GM21619 (cell line): ENCODE measurements around the gene JOSD2.
A peak's percentile ranks its signal among the peaks of the same experiment; 100 is the strongest.

Source experiments
- ATAC-seq: cut with Tn5 transposase; IDR thresholded peaks from one replicate; pipeline ENCODE4 v1.9.1; 2021; ENCODE audit not compliant: unreplicated experiment

The JOSD2 gene, protein sequence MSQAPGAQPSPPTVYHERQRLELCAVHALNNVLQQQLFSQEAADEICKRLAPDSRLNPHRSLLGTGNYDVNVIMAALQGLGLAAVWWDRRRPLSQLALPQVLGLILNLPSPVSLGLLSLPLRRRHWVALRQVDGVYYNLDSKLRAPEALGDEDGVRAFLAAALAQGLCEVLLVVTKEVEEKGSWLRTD

DNA sequence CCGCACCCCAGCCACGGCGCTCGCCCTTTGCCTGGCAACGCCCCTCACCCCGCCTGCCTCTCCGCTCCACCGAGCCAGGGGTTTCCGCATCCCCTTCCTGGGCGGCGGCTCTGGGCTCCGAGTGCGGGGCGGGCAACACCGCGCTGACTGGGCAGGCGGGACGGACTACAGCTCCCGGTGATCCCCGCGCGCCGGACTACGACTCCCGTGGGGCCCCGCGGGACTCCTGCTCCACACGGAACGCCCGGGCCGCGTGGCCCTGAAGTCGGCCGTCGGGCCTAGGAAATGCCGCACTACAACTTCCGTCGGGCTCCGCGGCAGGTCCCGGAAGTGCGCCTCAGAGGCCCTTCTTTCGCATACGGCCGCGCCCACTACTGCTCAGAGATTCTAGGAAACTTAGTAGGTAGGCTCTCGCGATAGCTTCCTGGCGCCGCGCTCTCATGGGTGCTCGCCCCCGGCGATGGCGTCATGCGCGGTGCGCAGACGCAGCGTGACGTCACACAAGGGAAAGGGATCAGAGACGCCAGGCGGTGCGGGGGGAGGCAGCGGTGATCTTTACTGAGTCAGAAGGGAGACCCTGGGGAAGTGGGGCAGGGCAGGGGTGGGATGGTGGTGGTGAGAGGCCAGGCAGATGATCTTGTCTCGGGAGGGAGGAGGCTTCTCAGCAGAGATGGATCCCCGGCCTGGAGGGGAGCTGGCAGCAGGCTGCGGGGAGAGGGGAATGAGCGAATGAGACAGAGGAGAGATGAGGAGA lies at the start of gene JOSD2:
Gene JOSD2 (minus strand): TSS at position 123 of the 754 bp plus-strand sequence. CDS start 760 bp downstream, outside the sequence.
- peak; percentile 83 for ATAC-seq

DNA sequence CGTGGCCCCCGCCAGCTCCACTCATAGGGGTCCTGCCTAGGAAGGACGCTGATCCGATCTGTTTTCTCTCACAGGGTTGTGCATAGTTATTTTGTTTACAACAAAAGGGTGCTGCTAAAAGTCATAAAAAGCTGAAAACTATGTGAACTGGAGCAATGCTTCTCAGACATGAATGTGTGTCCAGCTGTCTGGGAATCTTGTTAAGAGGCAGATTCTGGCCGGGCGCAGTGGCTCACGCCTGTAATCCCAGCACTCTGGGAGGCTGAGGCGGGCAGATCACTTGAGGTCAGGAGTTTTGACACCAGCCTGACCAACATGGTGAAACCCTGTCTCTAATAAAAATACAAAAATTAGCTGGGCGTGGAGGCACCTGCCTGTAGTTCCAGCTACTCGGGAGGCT lies 48.6 kb upstream of the JOSD2 start:
- no peak for ATAC-seq

DNA sequence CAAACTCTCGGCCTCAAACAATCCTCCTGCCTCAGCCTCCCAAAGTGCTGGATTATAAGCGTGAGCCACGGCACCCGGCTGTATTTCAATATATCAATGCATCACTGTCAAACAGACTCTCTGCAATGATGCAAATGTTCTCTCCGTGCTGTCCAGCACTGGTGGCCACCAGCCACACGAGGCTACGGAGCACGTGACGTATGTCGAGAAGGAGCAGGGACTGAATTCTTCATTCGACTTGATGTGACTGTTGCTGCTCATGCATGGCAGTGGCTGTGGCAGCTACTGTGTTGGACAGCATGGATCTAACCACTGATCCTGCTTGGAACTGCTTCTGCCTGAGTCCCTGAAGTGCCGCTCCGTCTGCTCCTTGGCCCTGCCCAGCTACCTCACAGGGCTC lies 47.5 kb upstream of the JOSD2 start:
- ATAC-seq: no peak

DNA sequence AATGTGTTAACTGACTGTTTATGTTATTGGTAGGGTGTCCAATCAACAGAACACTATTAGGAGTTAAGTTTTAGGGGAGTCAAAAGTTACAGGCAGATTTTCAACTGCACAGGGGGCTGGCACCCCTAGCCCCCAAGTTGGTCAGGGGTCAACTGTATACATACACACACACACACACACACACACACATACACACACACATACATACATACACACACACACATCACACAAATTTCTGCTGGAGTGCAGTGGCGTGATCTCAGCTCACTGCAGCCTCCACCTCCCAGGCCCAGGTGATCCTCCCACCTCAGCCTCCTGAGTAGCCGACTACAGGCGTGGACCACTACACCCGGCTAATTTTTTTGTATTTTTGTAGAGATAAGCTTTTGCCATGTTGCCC lies 47.0 kb upstream of the JOSD2 start:
- no peak for ATAC-seq

DNA sequence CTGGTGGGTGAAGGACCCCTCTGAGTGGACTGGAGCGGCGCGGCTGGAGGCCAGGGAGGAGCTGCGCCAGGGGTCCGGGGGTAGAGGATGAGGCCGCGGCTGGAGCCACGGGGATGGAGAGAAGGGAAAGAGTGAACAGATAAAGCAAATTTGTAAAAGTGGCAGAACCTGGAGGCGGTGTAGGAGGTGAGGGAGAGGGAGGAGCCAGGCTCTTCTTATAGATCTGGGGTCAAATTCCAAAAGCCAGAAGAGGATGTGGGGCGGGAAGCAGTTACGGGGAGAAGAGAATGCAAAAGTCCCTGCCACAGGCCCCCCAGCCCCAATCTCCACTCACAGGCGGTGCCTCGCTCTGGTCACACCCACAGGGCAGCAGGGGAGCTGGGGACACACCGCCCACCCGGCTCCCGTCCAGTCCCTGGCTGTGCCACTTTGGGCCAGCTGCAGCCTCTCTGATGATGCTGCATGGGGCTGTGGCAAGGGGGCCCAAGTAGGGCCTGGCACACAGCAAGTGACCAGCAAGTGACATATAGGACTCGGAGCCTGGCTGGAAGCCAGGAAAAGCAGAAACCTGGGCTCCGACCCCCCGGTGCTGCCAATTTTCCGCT lies 46.1 kb upstream of the JOSD2 start:
- no peak for ATAC-seq

DNA sequence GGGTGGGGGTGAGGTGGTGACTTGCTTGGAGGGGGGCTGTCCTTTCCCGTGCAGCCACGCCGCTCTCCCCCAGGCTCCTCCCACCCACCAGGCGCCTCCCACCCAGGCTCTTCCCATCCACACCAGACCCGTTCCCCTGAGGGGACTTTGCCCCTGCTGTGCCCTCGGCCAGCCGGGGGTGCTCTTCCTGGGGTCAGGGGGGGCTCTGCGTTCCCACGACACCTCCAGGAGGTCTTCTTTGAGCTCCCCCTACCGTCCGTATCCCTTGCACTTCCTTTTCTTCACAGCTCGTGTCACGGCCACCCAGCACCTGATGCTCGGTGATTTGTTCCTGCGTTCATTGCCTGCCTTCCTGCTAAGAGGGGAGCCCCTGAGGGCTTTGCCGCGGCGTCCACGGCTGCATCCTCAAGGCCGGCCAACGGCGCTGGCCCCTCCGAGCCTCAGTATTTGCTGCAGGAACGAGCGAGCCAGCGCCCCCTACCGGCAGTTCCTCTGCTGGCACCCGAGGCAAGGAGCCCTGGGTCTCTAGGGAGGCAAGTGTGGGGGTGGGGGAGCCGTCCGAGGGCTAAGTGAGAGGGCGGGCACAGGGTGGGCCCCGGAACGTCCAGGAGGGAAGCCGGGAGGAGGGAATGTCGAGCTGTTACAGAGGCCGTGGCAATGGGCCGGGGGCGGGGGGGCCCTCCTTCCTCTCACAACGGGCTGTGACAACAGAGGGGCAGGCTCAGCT lies 45.5 kb upstream of the JOSD2 start:
- ATAC-seq: no peak

DNA sequence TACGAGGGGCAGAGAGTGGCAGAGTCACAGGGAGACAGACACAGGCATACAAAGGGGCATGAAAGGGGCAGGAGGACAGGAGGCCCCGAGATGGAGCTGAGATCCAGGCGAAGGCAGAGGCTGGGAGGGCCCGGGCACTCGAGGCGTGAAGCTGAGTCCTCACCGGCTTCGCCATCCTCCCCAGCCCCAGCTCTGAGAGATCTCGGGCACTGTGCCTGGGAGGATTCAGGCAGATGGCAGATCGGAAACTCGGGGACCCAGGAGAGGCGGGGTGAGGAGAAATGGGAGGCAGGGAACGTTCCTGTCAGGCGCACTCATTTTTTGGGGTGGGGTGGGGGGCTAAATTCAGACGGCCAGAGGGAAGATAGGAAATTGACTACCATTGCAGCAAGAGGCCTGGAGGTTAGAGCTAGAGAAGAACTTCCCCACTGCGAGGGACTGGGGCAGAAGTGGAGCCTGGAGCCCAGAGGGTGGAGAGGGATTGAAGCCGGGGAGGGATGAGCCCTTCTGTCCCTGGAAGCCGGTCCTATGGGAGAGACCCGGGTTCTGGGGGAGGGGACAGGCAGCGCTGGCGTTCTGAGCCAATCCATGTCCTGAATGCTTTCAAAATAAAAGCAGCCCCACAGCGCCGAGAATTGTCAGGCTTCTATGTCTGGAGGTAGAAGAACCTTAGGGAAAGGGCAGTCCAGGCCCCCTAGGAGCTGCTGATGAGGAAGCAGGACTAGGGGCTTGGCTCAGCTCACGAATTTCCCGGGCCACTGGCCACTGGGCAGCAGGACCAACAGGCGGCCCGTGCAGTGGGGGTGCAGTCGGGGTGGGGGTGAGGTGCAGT lies 44.7 kb upstream of the JOSD2 start:
- no peak for ATAC-seq

DNA sequence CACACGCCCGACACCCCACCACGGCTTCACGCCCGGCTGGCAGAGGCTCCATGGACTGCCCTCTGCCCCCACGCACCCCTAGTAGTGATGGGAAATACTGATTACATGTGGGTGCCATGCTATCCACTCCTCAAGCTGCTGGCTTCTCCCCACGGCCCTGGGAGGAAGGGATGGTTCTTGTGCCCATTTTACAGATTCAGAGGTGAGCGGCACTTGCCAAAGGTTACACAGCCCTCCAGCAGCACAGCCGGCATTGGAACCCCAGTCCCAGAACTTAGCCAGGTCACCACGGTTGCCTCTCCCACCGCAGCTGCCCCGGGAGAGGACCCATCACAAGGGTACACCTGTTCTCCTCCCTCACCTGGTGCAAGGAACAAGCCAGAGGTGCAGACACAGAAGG lies 44.0 kb upstream of the JOSD2 start:
- no peak for ATAC-seq

DNA sequence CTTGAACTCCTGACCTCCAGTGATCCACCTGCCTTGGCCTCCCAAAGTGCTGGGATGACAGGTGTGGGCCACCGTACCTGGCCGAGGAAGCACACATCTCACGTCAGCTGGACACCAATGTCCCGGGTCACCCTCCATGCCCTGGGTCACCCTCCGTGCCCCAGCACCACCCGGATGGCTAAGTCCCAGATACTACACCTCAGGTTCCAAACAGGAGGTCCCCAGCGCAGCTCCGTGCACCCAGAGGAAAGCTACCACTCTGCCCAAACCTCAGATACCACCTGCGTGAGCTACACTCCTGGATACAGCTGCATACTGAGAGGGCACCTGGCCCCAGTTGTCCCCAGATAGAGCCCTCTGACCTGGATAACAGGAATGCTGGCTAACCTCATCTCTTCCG lies 43.2 kb upstream of the JOSD2 start:
- ATAC-seq: no peak

DNA sequence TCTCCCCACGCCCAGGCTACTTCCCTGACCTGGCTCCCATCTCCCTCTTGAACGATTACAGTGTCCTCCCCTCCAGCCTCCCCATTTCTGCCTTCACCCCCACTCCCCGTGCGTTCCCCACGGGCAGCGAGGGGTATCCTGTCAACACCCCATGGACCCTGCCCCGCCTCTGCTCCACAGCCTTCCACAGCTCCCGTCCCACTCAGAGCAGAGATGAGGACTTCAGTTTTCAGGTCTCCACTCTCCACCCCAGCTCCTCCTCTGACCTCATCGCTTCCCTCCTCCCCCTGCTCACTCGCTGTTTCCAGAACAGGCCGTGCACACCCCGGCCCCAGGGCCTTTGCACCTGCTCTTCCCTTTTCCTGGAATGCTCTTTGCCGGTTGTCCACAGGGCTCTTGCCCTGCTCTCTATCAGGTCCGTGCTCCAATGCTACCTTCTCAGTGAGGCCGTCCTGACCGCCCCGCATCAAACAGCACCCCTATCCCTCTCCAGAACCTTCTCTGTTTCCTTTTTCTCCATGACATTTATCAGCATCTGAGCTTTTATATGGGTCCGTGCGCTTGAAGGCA lies 42.2 kb upstream of the JOSD2 start:
- no peak for ATAC-seq

DNA sequence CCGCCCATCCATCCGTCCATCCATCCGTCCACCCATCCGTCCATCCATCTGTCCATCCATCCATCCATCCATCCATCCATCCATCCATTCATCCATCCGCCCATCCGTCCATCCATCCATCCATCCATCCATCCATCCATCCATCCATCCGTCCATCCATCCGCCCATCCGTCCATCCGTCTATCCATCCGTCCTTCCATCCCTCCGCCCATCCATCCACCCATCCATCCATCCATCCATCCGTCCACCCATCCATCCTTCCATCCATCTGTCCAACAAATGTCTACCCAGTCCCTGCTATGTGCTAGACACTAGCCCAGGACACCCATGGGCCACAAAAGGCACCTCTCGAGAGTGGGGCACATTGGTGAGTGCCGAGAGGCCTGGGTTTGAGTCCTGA lies 41.5 kb upstream of the JOSD2 start:
- ATAC-seq: no peak

DNA sequence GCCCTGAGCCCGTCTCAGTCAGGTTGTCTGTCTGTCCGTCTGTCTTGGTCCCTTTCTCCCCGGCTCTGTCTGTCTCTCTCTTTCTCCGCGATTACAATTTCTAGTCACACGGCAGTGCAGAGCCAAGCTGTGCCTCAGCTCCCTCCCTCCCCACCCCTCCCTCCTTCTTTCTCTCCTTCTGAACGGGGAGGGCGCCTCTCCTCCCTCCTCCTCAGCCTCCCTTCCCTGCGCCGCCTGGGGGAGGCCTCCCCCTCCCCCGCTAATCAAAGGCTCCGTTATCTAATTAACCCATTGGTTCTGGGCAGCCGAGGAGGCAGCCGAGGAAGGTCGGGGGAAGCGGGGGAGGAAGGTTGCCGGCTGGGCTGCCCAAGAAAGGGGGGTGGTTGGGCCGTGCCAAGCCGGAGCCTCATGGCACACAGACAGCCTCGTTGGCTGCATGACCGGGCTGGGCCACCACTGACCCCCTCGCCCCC lies 40.8 kb upstream of the JOSD2 start:
- no peak for ATAC-seq

DNA sequence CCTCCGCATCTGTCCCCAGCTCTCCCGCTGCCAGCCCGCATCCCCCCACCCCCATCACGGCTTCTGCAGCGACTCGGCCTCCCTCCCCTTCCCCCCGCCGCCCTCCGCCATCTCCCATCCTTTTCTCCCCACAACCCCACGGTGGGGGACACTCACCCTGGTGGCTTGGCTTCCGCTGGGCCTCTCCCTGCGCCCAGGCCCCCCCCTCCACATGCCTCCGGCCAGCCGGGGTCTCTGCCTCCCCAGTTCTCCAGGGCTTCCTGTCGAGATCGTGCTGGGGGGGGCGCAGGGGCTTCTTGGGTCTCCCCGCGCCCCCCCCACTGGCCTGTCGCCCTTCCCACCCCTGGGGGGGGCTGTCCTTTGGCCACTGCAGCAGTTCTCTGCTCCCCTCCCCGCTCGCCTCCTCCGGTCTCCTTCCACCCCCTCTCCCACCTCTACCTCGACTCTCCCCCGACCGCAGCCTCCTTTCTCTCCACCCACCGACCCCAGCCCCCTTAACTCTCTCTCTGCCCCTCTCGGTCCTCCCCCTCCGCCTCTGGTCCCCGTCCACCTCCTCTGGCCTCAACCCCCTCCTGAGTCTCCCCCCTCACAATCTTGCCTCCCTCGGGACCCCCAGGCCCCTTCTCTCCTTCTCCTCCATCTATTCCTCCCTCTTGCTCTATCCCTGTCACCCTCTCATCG lies 40.2 kb upstream of the JOSD2 start:
- ATAC-seq: no peak

DNA sequence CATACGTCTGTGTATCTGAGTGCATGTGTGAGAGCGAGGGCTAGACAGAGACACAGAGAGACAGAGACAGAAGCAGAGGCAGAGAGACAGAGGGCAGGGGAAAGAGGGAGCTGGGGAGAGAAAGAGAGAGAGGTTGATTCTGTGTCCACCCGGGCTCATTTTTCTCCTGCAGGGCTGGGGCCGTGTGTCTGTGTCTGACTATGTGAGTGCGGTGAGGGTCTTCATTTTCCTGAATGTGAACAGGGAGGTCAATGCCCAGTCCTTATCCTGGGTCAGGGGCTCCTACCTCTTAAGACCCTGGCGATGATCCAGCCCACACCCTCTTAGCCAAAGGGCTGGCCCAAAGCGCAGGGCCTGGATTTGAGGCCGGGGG lies 39.6 kb upstream of the JOSD2 start:
- ATAC-seq: no peak

DNA sequence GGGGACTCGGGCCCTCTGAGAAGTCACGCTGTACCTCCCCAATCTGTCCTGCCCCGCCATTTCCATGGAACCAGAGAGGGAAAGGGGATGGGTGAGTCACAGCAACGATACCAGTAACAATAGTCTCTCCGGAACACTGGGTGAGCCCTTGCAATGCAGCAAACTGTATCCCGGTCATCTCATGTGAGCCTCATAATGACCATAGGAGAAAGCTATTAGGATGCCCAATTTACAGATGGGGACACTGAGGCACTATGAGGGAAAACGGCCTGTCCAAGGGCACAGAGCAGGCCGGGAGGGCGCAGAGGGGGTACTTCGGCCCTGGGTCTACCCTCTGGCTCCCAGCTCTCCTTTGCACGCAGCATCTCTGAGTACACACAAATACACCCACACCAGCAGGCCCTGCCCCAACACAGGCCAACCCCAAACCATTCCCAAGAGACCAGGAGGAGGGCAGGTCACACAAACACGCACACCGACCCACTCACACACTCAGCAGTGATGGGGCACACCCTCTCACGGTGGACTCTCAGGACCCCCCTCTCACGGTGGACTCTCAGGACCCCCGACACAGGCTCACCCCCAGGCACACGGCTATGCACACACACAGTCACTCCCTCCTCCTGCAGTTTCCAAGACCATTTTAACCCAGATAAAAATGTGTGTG lies 39.1 kb upstream of the JOSD2 start:
- ATAC-seq: no peak

DNA sequence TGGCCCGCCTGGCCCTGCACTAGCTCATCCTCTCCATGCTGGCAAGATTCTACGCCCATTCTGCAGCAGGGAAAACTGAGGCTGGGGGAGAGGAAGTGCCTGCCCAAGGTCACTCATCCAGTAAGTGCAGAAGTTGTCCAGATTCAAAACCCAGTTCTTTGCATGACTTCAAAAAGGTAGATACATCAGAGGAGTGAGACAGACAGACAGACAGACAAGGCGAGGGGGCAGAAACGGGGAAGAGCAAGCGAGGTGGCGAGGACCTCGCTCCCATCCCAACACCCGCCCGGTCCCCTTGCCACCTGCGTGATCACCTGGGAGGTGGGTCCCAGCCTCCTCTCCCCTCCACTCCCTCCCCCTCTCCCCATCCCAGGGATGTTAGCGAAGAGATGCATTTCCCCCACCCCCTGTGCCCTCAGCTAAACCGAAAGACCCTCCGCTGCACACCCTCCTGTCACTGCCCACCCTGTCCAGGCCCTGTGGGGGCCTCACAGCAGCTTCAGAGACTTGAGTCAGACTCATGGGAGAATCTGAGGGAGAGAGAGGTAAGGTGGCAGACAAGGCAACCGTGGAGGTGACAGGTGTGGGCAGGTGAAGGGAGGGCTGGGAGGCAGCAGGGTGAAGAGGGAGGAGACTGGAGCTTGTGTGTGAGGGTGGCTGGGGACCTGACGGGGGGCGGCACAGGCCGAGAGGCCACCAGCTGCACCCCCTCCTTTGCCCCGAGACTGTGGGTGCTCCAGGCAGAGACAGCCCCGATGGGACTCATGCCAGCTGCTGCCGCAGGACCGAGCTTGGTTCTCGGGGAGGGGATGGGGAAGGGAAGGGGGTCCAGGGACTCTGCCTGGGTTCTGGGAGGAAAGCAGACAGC lies 38.3 kb upstream of the JOSD2 start:
- ATAC-seq: no peak

DNA sequence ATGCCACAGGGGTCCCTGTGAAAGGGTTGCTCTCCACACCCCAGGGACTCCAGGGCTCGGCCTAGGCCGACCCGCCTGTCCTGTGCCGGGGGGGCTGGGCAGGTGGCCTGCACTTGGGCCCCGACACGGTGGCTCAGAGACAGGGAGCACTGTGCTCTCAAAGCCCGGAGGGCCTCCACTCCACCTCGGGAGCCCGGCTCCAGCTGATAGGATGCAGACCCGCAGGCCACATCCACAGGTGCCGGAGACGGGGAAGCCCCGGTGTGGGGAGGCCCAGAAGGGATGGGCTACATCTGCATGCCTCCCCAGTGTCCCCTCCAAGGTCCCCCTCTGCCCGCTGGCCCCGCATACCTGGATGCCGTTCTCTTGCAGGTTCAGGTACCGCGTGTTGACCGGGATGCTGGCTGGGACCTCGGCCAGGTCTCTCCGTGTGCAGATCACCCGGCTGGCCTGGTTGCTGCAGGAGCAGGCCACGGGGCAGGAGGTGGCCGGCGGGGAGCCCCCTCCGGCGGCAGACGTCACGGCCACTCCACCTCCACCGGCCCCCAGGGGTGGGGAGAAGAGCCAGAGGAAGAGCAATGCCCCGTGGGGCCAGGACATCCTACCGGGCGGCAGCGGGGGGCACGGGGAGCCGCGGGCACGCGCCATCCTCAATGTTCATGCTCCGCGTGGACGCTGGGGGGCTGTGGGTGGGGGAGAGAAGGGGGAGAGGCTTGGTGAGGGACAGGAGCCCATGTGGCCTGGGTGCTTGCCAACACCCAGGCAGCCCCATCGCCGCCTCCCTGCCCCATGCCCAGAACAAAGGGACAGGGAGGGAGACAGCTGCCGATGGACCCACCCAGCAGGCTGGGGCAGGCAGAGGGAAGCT lies 37.4 kb upstream of the JOSD2 start:
- no peak for ATAC-seq
